Panc1 (cell line): ENCODE results near the gene VTI1A.

Source experiments
- POLR2AphosphoS5 ChIP-seq: IDR thresholded peaks from 2 replicates; pipeline ENCODE4 v1.6.1; 2012; ENCODE audit warnings: mild to moderate bottlenecking, low read depth, low read length, moderate library complexity
- SIN3A ChIP-seq: IDR thresholded peaks from 2 replicates; pipeline ENCODE4 v1.6.1; 2012; ENCODE audit warnings: low read depth, mild to moderate bottlenecking, low read length, moderate library complexity, borderline replicate concordance; ENCODE audit not compliant: insufficient read depth
- TCF7L2 ChIP-seq: IDR thresholded peaks from 2 replicates; pipeline ENCODE4 v1.6.1; 2011; ENCODE audit warnings: mild to moderate bottlenecking, low read depth, low read length, inconsistent platforms
- TF ChIP-seq, protein P1 (sequence below): fragments of 450-650 bp; IDR thresholded peaks from 2 replicates; pipeline ENCODE4 v1.5.1; 2017; ENCODE audit warnings: mild to moderate bottlenecking
- TF ChIP-seq, protein P2 (sequence below), 2 experiments: IDR thresholded peaks; 2 replicates each; pipeline ENCODE4 v1.6.1; 2011 to 2012; ENCODE audit warnings: low read depth in 2 of 2, control low read depth in 1 of 2, low read length in 1 of 2, mild to moderate bottlenecking in 1 of 2, moderate library complexity in 1 of 2; ENCODE audit not compliant: insufficient read depth in 1 of 2

DNA sequence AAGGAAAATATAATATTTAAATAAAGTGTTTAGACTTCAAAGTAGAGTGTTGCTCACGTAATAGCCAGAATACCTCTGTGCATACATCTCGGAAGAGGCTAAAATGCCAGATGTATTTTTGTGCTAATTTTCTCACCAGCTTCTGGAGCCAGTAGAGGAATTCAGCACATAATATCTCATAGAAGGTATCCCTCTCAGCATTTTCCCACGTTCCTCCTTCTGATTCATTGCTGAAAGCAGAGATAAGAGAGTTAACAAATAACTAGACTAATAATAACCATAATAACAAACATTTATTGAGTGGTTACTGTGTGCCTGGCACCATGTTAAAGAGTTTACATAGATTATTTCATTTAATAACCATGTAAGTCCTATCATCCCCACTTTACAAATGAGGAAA, 123.6 kb downstream of the VTI1A start:
- no peak for TF ChIP-seq POLR2AphosphoS5
- TF ChIP-seq, protein P1, sequence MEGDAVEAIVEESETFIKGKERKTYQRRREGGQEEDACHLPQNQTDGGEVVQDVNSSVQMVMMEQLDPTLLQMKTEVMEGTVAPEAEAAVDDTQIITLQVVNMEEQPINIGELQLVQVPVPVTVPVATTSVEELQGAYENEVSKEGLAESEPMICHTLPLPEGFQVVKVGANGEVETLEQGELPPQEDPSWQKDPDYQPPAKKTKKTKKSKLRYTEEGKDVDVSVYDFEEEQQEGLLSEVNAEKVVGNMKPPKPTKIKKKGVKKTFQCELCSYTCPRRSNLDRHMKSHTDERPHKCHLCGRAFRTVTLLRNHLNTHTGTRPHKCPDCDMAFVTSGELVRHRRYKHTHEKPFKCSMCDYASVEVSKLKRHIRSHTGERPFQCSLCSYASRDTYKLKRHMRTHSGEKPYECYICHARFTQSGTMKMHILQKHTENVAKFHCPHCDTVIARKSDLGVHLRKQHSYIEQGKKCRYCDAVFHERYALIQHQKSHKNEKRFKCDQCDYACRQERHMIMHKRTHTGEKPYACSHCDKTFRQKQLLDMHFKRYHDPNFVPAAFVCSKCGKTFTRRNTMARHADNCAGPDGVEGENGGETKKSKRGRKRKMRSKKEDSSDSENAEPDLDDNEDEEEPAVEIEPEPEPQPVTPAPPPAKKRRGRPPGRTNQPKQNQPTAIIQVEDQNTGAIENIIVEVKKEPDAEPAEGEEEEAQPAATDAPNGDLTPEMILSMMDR = no peak
- TF ChIP-seq TCF7L2 = no peak
- TF ChIP-seq, protein P2, sequence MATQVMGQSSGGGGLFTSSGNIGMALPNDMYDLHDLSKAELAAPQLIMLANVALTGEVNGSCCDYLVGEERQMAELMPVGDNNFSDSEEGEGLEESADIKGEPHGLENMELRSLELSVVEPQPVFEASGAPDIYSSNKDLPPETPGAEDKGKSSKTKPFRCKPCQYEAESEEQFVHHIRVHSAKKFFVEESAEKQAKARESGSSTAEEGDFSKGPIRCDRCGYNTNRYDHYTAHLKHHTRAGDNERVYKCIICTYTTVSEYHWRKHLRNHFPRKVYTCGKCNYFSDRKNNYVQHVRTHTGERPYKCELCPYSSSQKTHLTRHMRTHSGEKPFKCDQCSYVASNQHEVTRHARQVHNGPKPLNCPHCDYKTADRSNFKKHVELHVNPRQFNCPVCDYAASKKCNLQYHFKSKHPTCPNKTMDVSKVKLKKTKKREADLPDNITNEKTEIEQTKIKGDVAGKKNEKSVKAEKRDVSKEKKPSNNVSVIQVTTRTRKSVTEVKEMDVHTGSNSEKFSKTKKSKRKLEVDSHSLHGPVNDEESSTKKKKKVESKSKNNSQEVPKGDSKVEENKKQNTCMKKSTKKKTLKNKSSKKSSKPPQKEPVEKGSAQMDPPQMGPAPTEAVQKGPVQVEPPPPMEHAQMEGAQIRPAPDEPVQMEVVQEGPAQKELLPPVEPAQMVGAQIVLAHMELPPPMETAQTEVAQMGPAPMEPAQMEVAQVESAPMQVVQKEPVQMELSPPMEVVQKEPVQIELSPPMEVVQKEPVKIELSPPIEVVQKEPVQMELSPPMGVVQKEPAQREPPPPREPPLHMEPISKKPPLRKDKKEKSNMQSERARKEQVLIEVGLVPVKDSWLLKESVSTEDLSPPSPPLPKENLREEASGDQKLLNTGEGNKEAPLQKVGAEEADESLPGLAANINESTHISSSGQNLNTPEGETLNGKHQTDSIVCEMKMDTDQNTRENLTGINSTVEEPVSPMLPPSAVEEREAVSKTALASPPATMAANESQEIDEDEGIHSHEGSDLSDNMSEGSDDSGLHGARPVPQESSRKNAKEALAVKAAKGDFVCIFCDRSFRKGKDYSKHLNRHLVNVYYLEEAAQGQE (IDR thresholded peaks at IDR 0.05; ENCODE audit: insufficient read depth in 1 of 2, low read depth in 2 of 2, low read length in 1 of 2) = no peak
- TF ChIP-seq SIN3A = no peak
